NCI-H2171 (cell line): ENCODE measurements around the gene PRKAG2.
"Not testable (repeated sequence)": the region's sequence is repeated elsewhere in the genome, so short reads cannot be mapped to it uniquely, and the experiment has no call there.

Source experiments
- DNase-seq: peaks from one replicate; lab custom pipeline; 2025; lab: John Stamatoyannopoulos, UW

Gene PRKAG2

GRCh38 chr7:151801291-151801690 is 75.6 kb downstream of the PRKAG2 start:
- no peak for DNase-seq

DNA sequence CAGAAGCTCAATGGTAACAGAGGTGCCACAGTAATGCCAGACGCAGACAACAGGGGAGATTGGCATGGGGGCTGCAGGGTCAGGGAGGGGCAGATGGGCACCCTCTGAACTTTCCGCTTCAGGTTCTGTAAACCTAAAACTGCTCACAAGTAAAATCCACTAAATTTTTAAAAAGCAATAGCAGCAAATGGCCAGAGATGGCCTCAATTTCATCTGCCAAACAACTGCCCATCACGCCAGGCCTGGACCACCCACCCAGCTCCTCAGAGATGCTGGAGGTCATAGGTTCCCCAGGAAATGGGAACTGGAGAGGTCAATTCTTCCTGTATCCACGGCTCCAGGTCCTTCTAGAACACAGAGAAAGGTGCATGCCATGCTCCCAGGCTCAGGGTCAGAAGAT is 76.1 kb downstream of the PRKAG2 start:
- DNase-seq: no peak

DNA sequence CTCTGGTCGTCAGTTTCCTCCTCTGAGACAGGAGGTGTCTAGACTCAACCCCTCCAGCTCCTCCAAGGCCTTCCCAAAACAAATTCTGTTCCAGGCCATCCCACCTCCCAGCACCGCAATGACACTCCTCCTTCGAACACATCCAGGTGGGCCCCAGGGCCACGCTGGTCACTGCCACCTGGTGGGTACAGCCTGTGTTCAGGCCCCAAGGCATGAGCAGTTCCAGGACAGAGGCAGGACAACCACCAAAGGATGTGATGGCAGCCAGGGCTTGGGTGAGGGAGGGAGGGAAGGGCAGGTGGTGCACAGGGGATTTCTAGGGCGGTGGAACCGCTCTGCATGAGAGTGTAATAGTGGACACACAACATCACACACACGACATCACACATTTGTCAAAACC is 76.5 kb downstream of the PRKAG2 start:
- DNase-seq: no peak

DNA sequence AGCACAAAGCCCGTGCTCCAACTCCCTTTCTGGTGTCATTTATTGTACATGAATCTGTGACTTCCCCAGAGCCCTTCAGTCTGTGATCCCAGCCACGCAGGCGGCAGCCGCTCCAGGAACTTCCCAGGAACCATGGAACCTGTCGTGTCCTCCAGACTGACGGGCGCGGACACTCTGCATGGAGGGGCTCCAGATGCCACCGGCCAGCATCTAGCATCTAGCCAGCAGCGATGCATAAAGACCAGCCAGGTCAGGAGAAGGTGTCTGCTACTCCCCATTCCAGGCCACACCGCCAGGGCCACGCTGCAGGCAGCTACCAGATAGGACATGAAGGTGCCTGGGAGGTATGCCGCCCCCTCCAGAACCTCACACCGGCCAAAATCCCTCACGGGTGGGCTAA is 77.4 kb downstream of the PRKAG2 start:
- DNase-seq: no peak

GRCh38 chr7:151798851-151799448 is 78.0 kb downstream of the PRKAG2 start:
- no peak for DNase-seq

DNA sequence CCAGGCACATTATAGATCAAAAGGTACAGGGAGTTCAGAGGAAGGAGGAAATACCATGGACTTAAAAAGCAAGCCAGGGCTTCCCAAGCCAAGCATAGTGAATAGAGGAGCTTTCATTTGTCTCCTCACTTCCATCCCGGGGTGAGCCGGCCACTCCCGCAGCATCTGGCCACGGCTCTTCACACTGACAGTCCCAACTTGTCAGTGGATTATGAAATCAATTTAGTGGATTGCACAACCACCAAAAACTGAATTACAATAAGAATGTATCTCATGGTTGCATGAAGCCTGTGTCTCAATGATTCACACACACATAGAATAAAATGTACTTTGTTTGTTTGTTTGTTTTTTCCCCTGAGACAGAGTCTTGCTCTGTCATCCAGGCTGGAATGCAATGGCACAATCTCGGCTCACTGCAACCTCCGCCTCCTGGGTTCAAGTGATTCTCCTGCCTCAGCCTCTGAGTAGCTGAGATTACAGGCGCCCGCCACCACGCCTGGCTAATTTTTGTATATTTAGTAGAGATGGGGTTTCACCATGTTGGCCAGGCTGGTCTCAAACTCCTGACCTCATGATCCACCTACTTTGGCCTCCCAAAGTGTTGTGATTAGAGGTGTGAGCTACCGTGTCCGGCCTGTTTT is 79.1 kb downstream of the PRKAG2 start:
- not testable (repeated sequence) for DNase-seq

- DNase-seq: no peak
Observed at GRCh38 chr7:151796871-151797537, 79.9 kb downstream of the PRKAG2 start.

GRCh38 chr7:151796091-151796870 is 80.6 kb downstream of the PRKAG2 start:
- DNase-seq: no peak

GRCh38 chr7:151795168-151795811 is 81.6 kb downstream of the PRKAG2 start:
- no peak for DNase-seq

GRCh38 chr7:151794508-151795167 is 82.3 kb downstream of the PRKAG2 start:
- no peak for DNase-seq

GRCh38 chr7:151793991-151794507 is 82.9 kb downstream of the PRKAG2 start:
- no peak for DNase-seq

- DNase-seq: no peak
Observed at GRCh38 chr7:151793531-151793951, 83.4 kb downstream of the PRKAG2 start.

DNA sequence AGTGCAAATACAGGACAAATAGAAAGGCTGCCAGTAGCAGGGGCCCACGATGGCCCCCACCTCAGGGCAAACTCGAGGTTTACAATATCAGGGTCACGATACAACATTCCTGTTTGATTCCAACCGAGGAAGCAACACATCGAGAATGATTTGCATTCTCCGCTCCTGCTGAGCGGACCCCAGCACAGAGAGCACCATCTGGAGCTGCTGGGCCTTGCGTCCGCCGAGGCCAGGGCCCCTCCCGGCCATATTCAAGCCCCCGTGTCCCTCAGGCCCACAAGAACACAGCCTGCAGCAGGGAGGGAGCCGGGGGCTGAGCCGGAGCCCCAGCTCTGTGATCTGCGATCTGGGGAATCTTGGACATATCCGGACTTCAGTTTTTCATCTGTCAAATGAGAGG is 84.3 kb downstream of the PRKAG2 start:
- no peak for DNase-seq

GRCh38 chr7:151792086-151792485 is 84.8 kb downstream of the PRKAG2 start:
- DNase-seq: no peak

DNA sequence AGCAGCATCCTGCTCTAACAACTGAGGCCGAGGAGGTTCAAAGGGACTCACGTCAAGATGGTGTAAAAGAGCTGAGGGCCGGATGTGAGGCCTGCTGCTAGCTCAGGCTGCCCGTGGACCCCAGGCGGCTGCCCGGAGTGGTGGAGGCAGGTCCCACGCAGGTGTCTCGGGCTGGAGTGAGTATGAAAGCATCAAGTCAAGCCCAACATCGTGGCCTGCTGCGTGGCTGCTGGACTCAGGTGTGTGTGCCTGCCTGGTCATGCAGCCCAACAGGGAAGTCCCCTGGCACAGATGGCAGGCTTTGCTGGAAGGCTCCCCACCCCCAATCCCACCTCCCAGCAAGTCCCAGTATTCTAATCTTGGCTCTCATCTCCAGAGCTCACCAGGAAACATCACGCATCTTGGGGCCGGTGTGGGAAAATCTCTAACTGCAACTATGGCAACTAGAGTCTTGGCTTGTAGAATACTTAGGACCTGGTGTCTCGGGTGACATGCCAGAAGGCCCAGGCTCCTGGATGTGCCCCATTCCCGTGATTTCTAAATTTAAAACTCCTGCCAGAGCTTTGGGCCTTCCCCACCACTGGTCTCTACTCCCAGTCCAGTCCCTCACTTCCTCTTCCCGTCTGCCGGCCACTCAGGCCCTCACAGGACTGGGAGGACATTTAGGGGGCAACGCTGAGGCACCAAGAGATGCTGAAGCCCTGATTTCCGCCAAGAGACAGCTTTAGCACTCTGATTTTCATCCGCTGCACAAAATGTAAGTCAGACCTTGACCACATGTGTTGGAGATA is 85.9 kb downstream of the PRKAG2 start:
- no peak for DNase-seq

DNA sequence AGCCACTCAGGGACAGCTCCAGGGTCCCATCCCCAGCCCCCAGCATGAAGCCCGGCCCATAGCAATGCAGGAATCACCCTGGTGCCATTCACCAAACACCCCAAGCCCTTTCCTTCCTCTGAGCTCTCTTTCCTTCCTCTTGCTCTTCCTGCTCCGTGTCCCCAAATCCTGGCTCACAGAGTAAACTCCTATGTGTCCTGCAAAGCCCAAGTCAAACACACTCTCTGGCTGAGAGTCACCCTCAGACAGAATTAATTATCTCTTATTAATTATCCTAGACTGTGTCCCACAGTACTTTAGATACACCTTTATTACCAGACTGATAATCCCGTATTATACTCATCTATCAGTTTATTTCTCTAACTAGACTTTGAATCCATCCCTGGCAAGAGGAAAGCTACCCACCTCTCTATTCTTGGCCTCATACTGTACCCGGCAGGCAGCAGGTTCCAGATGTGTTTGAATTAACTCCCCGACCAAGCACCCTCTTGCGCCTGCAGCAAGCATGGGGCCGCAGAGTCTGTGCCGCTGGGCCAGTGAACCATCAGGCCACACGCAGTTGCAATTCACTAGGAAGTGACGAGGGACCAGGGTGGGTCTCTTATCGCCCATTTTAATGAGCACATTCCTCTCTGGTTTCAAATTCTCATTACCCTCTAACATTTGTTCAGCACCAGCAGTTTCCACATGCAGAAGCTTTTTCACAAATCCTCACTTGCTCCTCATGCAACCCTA is 86.7 kb downstream of the PRKAG2 start:
- DNase-seq: no peak

GRCh38 chr7:151789380-151789947 is 87.5 kb downstream of the PRKAG2 start:
- no peak for DNase-seq

DNA sequence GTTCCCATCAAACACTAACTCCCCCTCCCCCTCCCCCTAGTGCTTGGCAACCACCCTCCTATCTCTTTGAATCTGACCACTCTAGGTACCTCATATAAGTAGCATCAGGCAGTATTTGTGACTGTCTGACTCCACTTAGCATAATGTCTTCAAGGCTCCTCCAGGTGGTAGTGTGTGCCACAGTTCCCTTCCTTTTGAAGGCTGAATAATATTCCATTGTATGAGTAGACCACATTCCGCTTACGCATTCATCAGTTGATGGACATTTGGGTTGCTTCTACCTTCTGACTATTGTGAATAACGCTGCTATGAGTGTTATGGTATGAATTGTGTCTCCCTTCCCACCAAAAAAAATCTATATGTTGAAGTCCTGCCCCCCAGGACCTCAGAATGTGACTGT is 89.6 kb downstream of the PRKAG2 start:
- no peak for DNase-seq

GRCh38 chr7:151786936-151787335 is 90.0 kb downstream of the PRKAG2 start:
- DNase-seq: no peak

- DNase-seq: no peak
Observed at GRCh38 chr7:151786241-151786640, 90.7 kb downstream of the PRKAG2 start.
